Limb (tissue), 2 donors: Measurements from ENCODE around the gene MUC5AC.
A peak's percentile ranks its signal among the peaks of the same experiment; 100 is the strongest.
"Not testable (repeated sequence)": the region's sequence is repeated elsewhere in the genome, so short reads cannot be mapped to it uniquely, and the experiment has no call there.

Experiments used
- DNase-seq, 2 donors: peaks; one replicate each; pipeline ENCODE4 v3.0.0-alpha.2; 2016; ENCODE audit errors: extremely low spot score in 2 of 2

Gene MUC5AC

GRCh38 chr11:1207401-1208143 lies 49.8 kb downstream of the MUC5AC start:
- DNase-seq = peak in 1 of 2 donors; percentile 28

- no peak for DNase-seq
Measured at GRCh38 chr11:1208144-1208393, 50.3 kb downstream of the MUC5AC start.

GRCh38 chr11:1208394-1209261 lies 50.9 kb downstream of the MUC5AC start:
- DNase-seq = peak in 1 of 2 donors; percentile 18

GRCh38 chr11:1209371-1210057 lies 51.8 kb downstream of the MUC5AC start:
- DNase-seq = no peak

GRCh38 chr11:1211838-1212237 lies 54.1 kb downstream of the MUC5AC start:
- DNase-seq = no peak

GRCh38 chr11:1215826-1216225 lies 58.1 kb downstream of the MUC5AC start:
- DNase-seq = not testable (repeated sequence)

GRCh38 chr11:1217151-1217550 lies 59.4 kb downstream of the MUC5AC start:
- no peak for DNase-seq

GRCh38 chr11:1218256-1218787 lies 60.6 kb downstream of the MUC5AC start:
- no peak for DNase-seq

GRCh38 chr11:1218788-1219445 lies 61.2 kb downstream of the MUC5AC start:
- DNase-seq = no peak

GRCh38 chr11:1219446-1219833 lies 61.7 kb downstream of the MUC5AC start:
- DNase-seq = peak in 1 of 2 donors; percentile 29

- DNase-seq = peak in 1 of 2 donors; percentile 26
Measured at GRCh38 chr11:1219834-1220815, 62.4 kb downstream of the MUC5AC start.

- DNase-seq = no peak
Measured at GRCh38 chr11:1220941-1221721, 63.4 kb downstream of the MUC5AC start.

GRCh38 chr11:1221848-1222311 lies 64.1 kb downstream of the MUC5AC start:
- DNase-seq = no peak

GRCh38 chr11:1222491-1223345 lies 65.0 kb downstream of the MUC5AC start, which contains the start of gene MUC5B:
TSS of gene MUC5B (plus strand) at chr11:1223066. CDS start at chr11:1223124, 58 bp downstream.
- DNase-seq = peak in 1 of 2 donors; percentile 38

- peak in 1 of 2 donors; percentile 24 for DNase-seq
Measured at GRCh38 chr11:1223346-1224110, 65.8 kb downstream of the MUC5AC start.

- no peak for DNase-seq
Measured at GRCh38 chr11:1224111-1224490, 66.3 kb downstream of the MUC5AC start.
